Nucleus accumbens (tissue), 56 donors: ENCODE data around the gene TBC1D3I.
"Not testable (repeated sequence)": the region's sequence is repeated elsewhere in the genome, so short reads cannot be mapped to it uniquely, and the experiment has no call there.

Source experiments
- DNase-seq, 56 donors: peaks; one replicate each; lab custom pipeline; 2025; lab: John Stamatoyannopoulos, UW

TBC1D3I gene

DNA sequence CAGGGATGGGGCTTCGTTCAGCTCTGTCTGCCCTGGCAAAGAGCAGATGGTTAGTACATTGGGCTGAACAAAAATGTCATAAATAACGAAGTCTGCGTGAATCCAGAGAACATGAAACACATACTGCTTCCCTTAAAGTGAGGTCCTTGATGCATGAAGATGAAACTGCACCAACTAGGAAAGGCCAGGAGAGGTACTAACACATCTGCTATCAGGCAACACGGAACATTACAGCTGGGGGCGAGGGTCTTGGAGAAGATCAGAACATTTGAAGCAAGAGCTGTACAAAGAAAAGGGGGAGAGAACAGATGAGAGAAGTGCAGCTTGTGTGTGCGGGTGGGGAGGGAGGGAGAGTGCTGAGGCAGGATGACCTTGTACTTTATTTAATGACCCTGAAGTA lies 57.0 kb downstream of the TBC1D3I start:
- not testable (repeated sequence) for DNase-seq

DNA sequence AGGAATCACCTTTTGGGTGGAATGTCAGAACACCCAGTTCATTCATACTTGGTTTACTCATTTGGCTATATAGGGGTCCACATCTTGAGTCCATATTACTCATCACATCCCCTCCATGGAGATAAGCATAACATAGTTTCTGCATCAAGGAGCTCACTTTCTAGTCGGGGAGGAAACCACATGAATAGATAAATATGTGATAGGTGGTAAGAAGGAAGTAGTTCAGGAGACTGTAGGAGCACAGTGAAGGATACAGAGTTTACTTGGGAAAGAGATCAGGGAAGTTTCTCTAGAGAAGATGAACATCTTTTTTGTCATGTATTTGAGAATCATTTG lies 57.9 kb downstream of the TBC1D3I start:
- not testable (repeated sequence) for DNase-seq

DNA sequence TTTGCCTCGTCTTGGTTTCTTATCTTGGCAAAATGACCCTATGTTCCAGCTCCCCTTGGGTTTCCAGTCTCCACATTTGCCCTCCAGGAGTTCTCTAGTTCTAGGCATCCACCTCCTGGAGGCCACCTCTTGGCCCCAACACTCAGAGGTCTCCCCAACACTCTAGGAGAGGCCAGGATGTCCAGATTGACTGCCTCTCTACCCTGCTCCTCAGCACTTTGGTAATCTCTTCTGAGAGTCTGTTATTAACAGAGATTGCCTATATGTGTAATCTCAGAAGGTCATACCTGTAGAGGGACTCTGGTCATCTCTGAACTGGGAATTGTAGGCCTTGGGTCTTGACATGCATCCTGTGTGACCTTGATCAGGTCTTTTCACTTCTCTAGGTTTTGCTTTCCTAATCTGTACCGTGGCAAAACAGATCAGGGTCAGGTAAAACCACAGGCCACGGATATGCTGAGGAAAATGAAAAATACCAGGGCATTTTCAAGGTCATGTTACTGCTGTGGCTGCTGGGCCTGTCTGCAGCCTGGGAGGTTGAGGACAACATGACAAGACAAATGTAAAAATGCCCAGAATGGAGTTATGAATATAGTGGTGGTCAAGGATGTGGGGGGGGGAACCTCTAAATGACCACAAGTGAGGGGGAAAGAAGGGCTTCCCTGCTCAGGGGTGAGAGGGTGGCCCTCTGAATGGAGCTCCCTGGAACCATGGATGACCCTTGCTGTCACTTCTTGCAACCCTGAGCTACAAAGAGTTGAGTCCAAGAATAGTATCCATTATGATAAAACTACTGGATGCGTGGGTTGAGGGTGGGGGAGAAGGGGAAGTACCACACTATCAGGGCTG lies 58.5 kb downstream of the TBC1D3I start:
- DNase-seq: no peak

DNA sequence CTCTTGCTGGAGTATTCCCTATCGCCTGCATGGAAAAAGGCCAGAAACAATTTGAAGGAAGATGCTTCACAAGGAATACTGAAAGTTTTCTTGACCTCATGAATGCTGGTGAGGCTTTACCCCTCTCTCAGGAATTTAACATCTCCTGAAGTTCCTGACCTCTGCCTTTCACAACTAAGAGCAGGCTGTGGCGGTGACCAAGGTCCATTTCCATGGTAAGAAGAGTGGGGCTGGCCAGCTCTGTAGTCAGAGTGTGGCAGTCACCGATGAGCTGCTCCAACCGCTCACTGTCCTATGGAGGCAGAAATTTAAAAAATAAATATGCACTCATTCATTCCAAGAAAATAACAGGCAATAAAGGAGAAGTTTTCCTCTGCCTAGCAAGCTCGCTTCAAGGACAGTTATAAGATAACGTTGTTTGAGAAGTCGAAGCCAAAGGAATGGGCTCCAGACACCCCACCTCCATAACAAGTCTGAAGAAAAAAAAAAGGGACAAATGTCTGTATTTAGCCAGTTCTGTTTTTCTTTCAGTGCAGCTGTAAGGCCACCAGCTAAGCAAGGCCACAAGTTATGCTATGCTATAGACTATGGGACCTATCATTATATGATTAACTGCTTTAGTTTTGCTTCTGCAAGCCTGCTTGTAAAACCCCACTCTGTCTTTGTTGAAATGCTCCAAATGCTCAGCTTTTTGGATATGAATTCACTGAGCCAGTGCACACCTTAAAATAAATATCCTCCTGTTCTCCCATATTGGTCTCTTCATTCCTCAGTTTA lies 59.5 kb downstream of the TBC1D3I start:
- DNase-seq: no peak
